IMR-90 (cell line): ENCODE results near the gene MADCAM1. TPM values are rescaled to one million over a fixed set of nuclear protein-coding genes. Genes with fewer than 3 reads are reported as not detected.
A peak's percentile ranks its signal among the peaks of the same experiment; 100 is the strongest.

Experiments
- ATAC-seq: fragments of 200-7000 bp; cut with Tn5 transposase; 2 replicates; pipeline ENCODE4 v1.9.1; 2020; ENCODE audit warnings: low read depth, mild to moderate bottlenecking, moderate library complexity
- BruUV-seq: library from RNA; stranded (reverse); fragments of 400-500 nt; replicated peaks from 2 replicates; lab custom pipeline; 2021; lab: Mats Ljungman, UMichigan
- CTCF ChIA-PET: fragments of 300-600 bp; formaldehyde crosslinking; extraction: SDS; loops from one replicate; lab custom pipeline; 2021; ENCODE audit warnings: antibody characterized with exemption; lab: Yijun Ruan, JAX
- POLR2A ChIA-PET: fragments of 300-600 bp; sonication (Branson Sonifier 250); formaldehyde crosslinking; loops from one replicate; lab custom pipeline; 2022; ENCODE audit warnings: antibody characterized with exemption; ENCODE audit not compliant: unreplicated experiment; lab: Charles Lee
- DNase-seq: peaks from one replicate; pipeline ENCODE4 v3.0.0; 2013
- H2AFZ ChIP-seq: replicated peaks from 2 replicates; pipeline ENCODE3; 2013; ENCODE audit warnings: low read length, mild to moderate bottlenecking; ENCODE audit not compliant: poor library complexity
- H2AK5ac ChIP-seq: 2 replicates; pipeline ENCODE4 v1.6.1; 2013; ENCODE audit warnings: low read depth, low read length, inconsistent platforms
- H2AK9ac ChIP-seq: replicated peaks from 2 replicates; pipeline ENCODE3; 2013; ENCODE audit warnings: mild to moderate bottlenecking, low read depth, low read length, moderate library complexity; ENCODE audit not compliant: poor library complexity
- H2BK120ac ChIP-seq: 2 replicates; pipeline ENCODE4 v1.6.1; 2013; ENCODE audit warnings: low read depth, low read length, inconsistent platforms
- H2BK15ac ChIP-seq: 3 replicates; pipeline ENCODE4 v1.6.1; 2013; ENCODE audit warnings: low read depth, low read length, inconsistent platforms
- H2BK20ac ChIP-seq: 2 replicates; pipeline ENCODE4 v1.6.1; 2013; ENCODE audit warnings: low read depth, mild to moderate bottlenecking, inconsistent platforms, low read length, moderate library complexity
- H2BK5ac ChIP-seq: 2 replicates; pipeline ENCODE4 v1.6.1; 2013; ENCODE audit warnings: mild to moderate bottlenecking, low read depth, low read length, inconsistent platforms; ENCODE audit not compliant: poor library complexity, severe bottlenecking
- H3K14ac ChIP-seq: replicated peaks from 2 replicates; pipeline ENCODE4 v1.6.1; 2013; ENCODE audit warnings: low read depth, low read length, inconsistent platforms
- H3K18ac ChIP-seq: 2 replicates; pipeline ENCODE4 v1.6.1; 2013; ENCODE audit warnings: low read depth, low read length, control low read depth
- H3K23ac ChIP-seq: 2 replicates; pipeline ENCODE4 v1.6.1; 2013; ENCODE audit warnings: low read depth, low read length, inconsistent platforms
- H3K27ac ChIP-seq: 2 replicates; pipeline ENCODE4 v1.5.1; 2013; ENCODE audit warnings: mild to moderate bottlenecking, control low read depth, low read length; ENCODE audit not compliant: insufficient read depth
- H3K27me3 ChIP-seq: 2 replicates; pipeline ENCODE4 v1.6.1; 2013; ENCODE audit warnings: low read length; ENCODE audit not compliant: control insufficient read depth, insufficient read depth
- H3K36me3 ChIP-seq: 2 replicates; pipeline ENCODE4 v1.6.1; 2013; ENCODE audit warnings: low read length, mixed read lengths; ENCODE audit not compliant: control insufficient read depth, insufficient read depth
- H3K4ac ChIP-seq: 2 replicates; pipeline ENCODE4 v1.6.1; 2013; ENCODE audit warnings: low read depth, low read length, inconsistent platforms
- H3K4me1 ChIP-seq: 2 replicates; pipeline ENCODE4 v1.6.1; 2013; ENCODE audit warnings: low read length, mixed read lengths; ENCODE audit not compliant: control insufficient read depth, insufficient read depth
- H3K4me2 ChIP-seq: 2 replicates; pipeline ENCODE4 v1.6.1; 2013; ENCODE audit warnings: low read depth, mild to moderate bottlenecking, control low read depth, low read length, moderate library complexity
- H3K4me3 ChIP-seq: 2 replicates; pipeline ENCODE4 v1.5.1; 2013; ENCODE audit warnings: low read depth, mild to moderate bottlenecking, control low read depth, low read length, moderate library complexity; ENCODE audit not compliant: insufficient read depth
- H3K56ac ChIP-seq: 2 replicates; pipeline ENCODE4 v1.6.1; 2013; ENCODE audit warnings: low read length, inconsistent platforms; ENCODE audit not compliant: insufficient read depth; ENCODE audit errors: extremely low read depth
- H3K79me1 ChIP-seq, 2 experiments: 2 replicates each; pipeline ENCODE4 v1.6.1; 2013; ENCODE audit warnings: low read length in 2 of 2, inconsistent platforms in 1 of 2, low read depth in 1 of 2
- H3K9ac ChIP-seq: 2 replicates; pipeline ENCODE4 v1.6.1; 2013; ENCODE audit warnings: low read depth, low read length, control low read depth
- H3K9me1 ChIP-seq: 2 replicates; pipeline ENCODE4 v1.6.1; 2013; ENCODE audit warnings: low read length, inconsistent platforms; ENCODE audit not compliant: insufficient read depth
- H3K9me3 ChIP-seq: 2 replicates; pipeline ENCODE4 v1.6.1; 2013; ENCODE audit warnings: low read length; ENCODE audit not compliant: control insufficient read depth, insufficient read depth
- H4K20me1 ChIP-seq: 2 replicates; pipeline ENCODE4 v1.6.1; 2013; ENCODE audit warnings: low read length, inconsistent platforms; ENCODE audit not compliant: insufficient read depth
- H4K5ac ChIP-seq: 2 replicates; pipeline ENCODE4 v1.6.1; 2013; ENCODE audit warnings: mild to moderate bottlenecking, low read depth, low read length, control low read depth
- H4K8ac ChIP-seq, 2 experiments: 2 replicates each; pipeline ENCODE4 v1.6.1; 2013; ENCODE audit warnings: low read depth in 2 of 2, low read length in 2 of 2, control low read depth in 1 of 2, inconsistent platforms in 1 of 2
- H4K91ac ChIP-seq: 2 replicates; pipeline ENCODE4 v1.6.1; 2013; ENCODE audit warnings: low read depth, low read length, inconsistent platforms; ENCODE audit not compliant: insufficient read depth
- BHLHE40 ChIP-seq: fragments of 150-350 bp; IDR thresholded peaks from 2 replicates; pipeline ENCODE4 v1.6.1; 2016; ENCODE audit warnings: mild to moderate bottlenecking, low read depth, low read length
- CEBPB ChIP-seq: IDR thresholded peaks from 2 replicates; pipeline ENCODE4 v1.6.1; 2012; ENCODE audit warnings: low read depth, low read length, improper control_type of control experiment
- CHD1 ChIP-seq: IDR thresholded peaks from 2 replicates; pipeline ENCODE4 v1.6.1; 2012; ENCODE audit warnings: low read depth, low read length, improper control_type of control experiment
- FOS ChIP-seq: fragments of 150-350 bp; IDR thresholded peaks from 2 replicates; pipeline ENCODE4 v1.6.1; 2016; ENCODE audit warnings: low read depth, low read length
- MXI1 ChIP-seq: IDR thresholded peaks from 2 replicates; pipeline ENCODE4 v1.6.1; 2012; ENCODE audit warnings: low read depth, mild to moderate bottlenecking, low read length, moderate library complexity, borderline replicate concordance
- NFE2L2 ChIP-seq: fragments of 150-350 bp; IDR thresholded peaks from 2 replicates; pipeline ENCODE4 v1.6.1; 2016; ENCODE audit warnings: low read depth, mild to moderate bottlenecking, low read length
- POLR2A ChIP-seq: IDR thresholded peaks from 2 replicates; pipeline ENCODE4 v1.6.1; 2012; ENCODE audit warnings: mild to moderate bottlenecking, low read depth, low read length
- RAD21 ChIP-seq: IDR thresholded peaks from 2 replicates; pipeline ENCODE4 v1.6.1; 2012; ENCODE audit warnings: low read length, improper control_type of control experiment
- RCOR1 ChIP-seq: IDR thresholded peaks from 2 replicates; pipeline ENCODE4 v1.6.1; 2012; ENCODE audit warnings: mild to moderate bottlenecking, low read length, improper control_type of control experiment; ENCODE audit not compliant: insufficient replicate concordance
- RFX5 ChIP-seq: IDR thresholded peaks from 2 replicates; pipeline ENCODE4 v1.8.0; 2012; ENCODE audit warnings: low read depth, mild to moderate bottlenecking, low read length, moderate library complexity
- SMC3 ChIP-seq: fragments of 150-350 bp; IDR thresholded peaks from 2 replicates; pipeline ENCODE4 v1.6.1; 2016; ENCODE audit warnings: low read depth, mild to moderate bottlenecking, antibody characterized with exemption, low read length, moderate library complexity
- WGBS, 2 experiments: methylation state at CpG; one replicate each; pipeline versions ENCODE4 v1.1.5 to v1.1.7; 2013; ENCODE audit warnings: missing lambda C conversion rate in 2 of 2; ENCODE audit not compliant: insufficient read length in 1 of 2; ENCODE audit errors: extremely low coverage in 2 of 2; 5-methylcytosine and 5-hydroxymethylcytosine counted together
- dilution Hi-C: fragments of 300-500 bp; cut with HindIII; formaldehyde crosslinking; loops from one replicate; pipeline ENCODE4 v1.14.3; 2018; ENCODE audit warnings: low sequenced_read_pairs; ENCODE audit not compliant: unreplicated experiment
- in situ Hi-C: fragments of 300-500 bp; cut with MboI; formaldehyde crosslinking; loops from 3 replicates; pipeline ENCODE4 v1.14.3; 2019; ENCODE audit warnings: low sequenced_read_pairs, inconsistent platforms, mixed read lengths
- intact Hi-C: fragments of 100-400 bp; cut with micrococcal nuclease; formaldehyde crosslinking; loops from 2 replicates; pipeline ENCODE4 v1.10.0; 2022
- polyA plus RNA-seq, 3 experiments: library from polyadenylated mRNA; depleted of rRNA; stranded (reverse); fragments of >200 nt; gene quantifications; 2 replicates each; pipeline ENCODE4 v1.2.3, GENCODE V29; 2012; ENCODE audit warnings: low replicate concordance in 1 of 3
- total RNA-seq: library from RNA; depleted of rRNA; stranded (reverse); fragments of >200 nt; gene quantifications from 2 replicates; pipeline ENCODE4 v1.2.3, GENCODE V29; 2012
- TF ChIP-seq, protein P1 (sequence below): conservative IDR thresholded peaks from 2 replicates; pipeline ENCODE4 v1.5.1; 2012; ENCODE audit warnings: mild to moderate bottlenecking, low read depth, low read length, improper control_type of control experiment
- TF ChIP-seq, protein P2 (sequence below): fragments of 150-350 bp; IDR thresholded peaks from 2 replicates; pipeline ENCODE4 v1.6.1; 2016; ENCODE audit warnings: low read depth, mild to moderate bottlenecking, low read length, moderate library complexity, borderline replicate concordance

MADCAM1 gene
- total and polyA plus RNA-seq, 2 of the 4 experiments (the other 2 are of a cell fraction) = 0.24 TPM; not detected in 1

DNA sequence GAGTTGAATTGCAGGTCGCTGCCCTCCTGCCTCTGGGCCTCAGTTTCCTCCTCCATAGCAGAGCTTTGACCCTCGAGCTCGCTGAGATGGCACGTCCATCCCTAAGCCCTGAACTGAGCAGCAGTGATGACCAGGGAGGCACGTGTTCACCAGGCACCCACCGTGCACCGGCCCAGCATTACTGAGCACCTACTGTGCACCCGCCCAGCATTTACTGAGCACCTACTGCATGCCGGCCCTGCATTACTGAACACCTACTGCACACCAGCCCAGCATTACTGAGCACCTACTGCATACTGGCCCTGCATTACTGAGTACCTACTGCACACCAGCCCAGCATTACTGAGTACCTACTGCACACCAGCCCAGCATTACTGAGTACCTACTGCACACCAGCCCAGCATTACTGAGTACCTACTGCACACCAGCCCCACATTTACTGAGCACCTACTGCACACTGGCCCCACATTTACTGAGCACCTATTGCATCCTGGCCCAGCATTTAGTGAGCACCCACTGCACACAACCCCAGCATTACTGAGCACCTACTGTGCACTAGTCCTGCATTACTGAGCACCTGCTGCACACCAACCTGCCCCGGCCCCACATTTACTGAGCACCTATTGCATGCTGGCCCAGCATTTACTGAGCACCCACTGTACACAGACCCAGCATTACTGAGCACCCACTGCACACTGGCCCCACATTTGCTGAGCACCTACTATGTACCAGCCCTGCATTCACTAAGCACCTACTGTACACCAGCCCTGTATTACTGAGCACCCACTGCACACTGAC, 17.3 kb downstream of the MADCAM1 start:
- Histone ChIP-seq H2BK20ac (no peak overlapping the region), H3K79me1 (peaks cover 4 to 34% of the 10 kb centered on the region in 2 experiments), H3K56ac (no peak overlapping the region), H3K23ac (no peak overlapping the region), H3K9me3 (no peaks in the 10 kb centered on the region), H3K14ac (no peak overlapping the region), H3K4ac (no peak overlapping the region), H3K9ac (no peak overlapping the region), H3K9me1 (peaks cover 8% of the 10 kb centered on the region; the same call in 1 of the 2 replicates), H3K4me1 (peaks cover 9% of the 10 kb centered on the region), H4K5ac (no peak overlapping the region), H3K4me3 (no peak overlapping the region), H2AK5ac (no peak overlapping the region), H3K4me2 (no peak overlapping the region), H2AFZ (peak overlapping the region; percentile 7), H2BK120ac (no peak overlapping the region), H2BK15ac (no peak overlapping the region), H4K91ac (no peak overlapping the region), H4K8ac (no peak overlapping the region), H3K27me3 (no peaks in the 10 kb centered on the region), H2AK9ac (no peak overlapping the region), H2BK5ac (no peak overlapping the region), H3K36me3 (peaks cover 12% of the 10 kb centered on the region), H3K27ac (no peak overlapping the region), H3K18ac (no peak overlapping the region), H4K20me1 (peaks cover 10% of the 10 kb centered on the region)
- no TSS peak for BruUV-seq
- ChIA-PET POLR2A (no interaction called here), CTCF (no interaction called here)
- dilution Hi-C loops = no loop called here
- DNase-seq = no peak
- TF ChIP-seq POLR2A (no peak), NFE2L2 (no peak), RAD21 (no peak), FOS (no peak), MXI1 (no peak), RFX5 (no peak), CEBPB (no peak), SMC3 (no peak), CHD1 (no peak), RCOR1 (no peak), BHLHE40 (no peak)
- TF ChIP-seq, protein P1, sequence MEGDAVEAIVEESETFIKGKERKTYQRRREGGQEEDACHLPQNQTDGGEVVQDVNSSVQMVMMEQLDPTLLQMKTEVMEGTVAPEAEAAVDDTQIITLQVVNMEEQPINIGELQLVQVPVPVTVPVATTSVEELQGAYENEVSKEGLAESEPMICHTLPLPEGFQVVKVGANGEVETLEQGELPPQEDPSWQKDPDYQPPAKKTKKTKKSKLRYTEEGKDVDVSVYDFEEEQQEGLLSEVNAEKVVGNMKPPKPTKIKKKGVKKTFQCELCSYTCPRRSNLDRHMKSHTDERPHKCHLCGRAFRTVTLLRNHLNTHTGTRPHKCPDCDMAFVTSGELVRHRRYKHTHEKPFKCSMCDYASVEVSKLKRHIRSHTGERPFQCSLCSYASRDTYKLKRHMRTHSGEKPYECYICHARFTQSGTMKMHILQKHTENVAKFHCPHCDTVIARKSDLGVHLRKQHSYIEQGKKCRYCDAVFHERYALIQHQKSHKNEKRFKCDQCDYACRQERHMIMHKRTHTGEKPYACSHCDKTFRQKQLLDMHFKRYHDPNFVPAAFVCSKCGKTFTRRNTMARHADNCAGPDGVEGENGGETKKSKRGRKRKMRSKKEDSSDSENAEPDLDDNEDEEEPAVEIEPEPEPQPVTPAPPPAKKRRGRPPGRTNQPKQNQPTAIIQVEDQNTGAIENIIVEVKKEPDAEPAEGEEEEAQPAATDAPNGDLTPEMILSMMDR = no peak
- TF ChIP-seq, protein P2, sequence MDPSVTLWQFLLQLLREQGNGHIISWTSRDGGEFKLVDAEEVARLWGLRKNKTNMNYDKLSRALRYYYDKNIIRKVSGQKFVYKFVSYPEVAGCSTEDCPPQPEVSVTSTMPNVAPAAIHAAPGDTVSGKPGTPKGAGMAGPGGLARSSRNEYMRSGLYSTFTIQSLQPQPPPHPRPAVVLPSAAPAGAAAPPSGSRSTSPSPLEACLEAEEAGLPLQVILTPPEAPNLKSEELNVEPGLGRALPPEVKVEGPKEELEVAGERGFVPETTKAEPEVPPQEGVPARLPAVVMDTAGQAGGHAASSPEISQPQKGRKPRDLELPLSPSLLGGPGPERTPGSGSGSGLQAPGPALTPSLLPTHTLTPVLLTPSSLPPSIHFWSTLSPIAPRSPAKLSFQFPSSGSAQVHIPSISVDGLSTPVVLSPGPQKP = no peak
- WGBS, 2 experiments = 78% methylated on average over 6 of the region's 10 CpGs; no CpG with 5 or more reads in 1 of the 2 experiments
- in situ Hi-C loops = no loop called here
- intact Hi-C loops = no loop called here
- ATAC-seq = no peak
